Posterior vena cava (tissue), 2 donors: ENCODE results near the gene PTPRB. TPM values are rescaled to one million over a fixed set of nuclear protein-coding genes. Genes with fewer than 3 reads are reported as not detected.
"Not testable (repeated sequence)": the region's sequence is repeated elsewhere in the genome, so short reads cannot be mapped to it uniquely, and the experiment has no call there.

ENCODE experiments used
- DNase-seq: peaks from one replicate; pipeline ENCODE4 v3.0.0-alpha.2; 2020; ENCODE audit warnings: low spot score
- intact Hi-C, 2 donors: fragments of 100-400 bp; cut with DNase I; formaldehyde crosslinking; loops; one replicate each; pipeline versions ENCODE4 v1.14.1 to v1.14.2; 2022 to 2023
- total RNA-seq, 2 donors: library from RNA; stranded (reverse); fragmentation: NEBNext Ultra II Directional; extraction: Animal tissue kit (Norgen Biotek cat#: 25700); gene quantifications; one replicate each; pipeline ENCODE4 v1.2.1, GENCODE V29; 2021
- donor health status: DM: yes; HTN: yes; CAD: no.
- donor health status: DM: yes; HTN: yes; CAD: no.

Gene PTPRB
- total RNA-seq, 2 donors from 2014 or later, result 38.0 to 53.4 TPM

GRCh38 chr12:70557583-70558191 is 79.5 kb downstream of the PTPRB start:
- intact Hi-C loops, result no loop called here
- no peak for DNase-seq

- intact Hi-C loops, result no loop called here
- no peak for DNase-seq
Observed at GRCh38 chr12:70556179-70556869, 80.9 kb downstream of the PTPRB start.

- DNase-seq, result no peak
- intact Hi-C loops, result no loop called here
Observed at GRCh38 chr12:70555081-70555480, 82.1 kb downstream of the PTPRB start.

- DNase-seq, result no peak
- intact Hi-C loops, result no loop called here
Observed at GRCh38 chr12:70553391-70553859, 83.8 kb downstream of the PTPRB start.

- DNase-seq, result no peak
- intact Hi-C loops, result no loop called here
Observed at GRCh38 chr12:70551731-70552130, 85.5 kb downstream of the PTPRB start.

GRCh38 chr12:70550180-70550577 is 87.0 kb downstream of the PTPRB start:
- intact Hi-C loops, result no loop called here
- no peak for DNase-seq

- no peak for DNase-seq
- intact Hi-C loops, result no loop called here
Observed at GRCh38 chr12:70549340-70550179, 87.7 kb downstream of the PTPRB start.

- no peak for DNase-seq
- intact Hi-C loops, result no loop called here
Observed at GRCh38 chr12:70543444-70543843, 93.8 kb downstream of the PTPRB start.

GRCh38 chr12:70540996-70541395 is 96.2 kb downstream of the PTPRB start:
- no peak for DNase-seq
- intact Hi-C loops, result no loop called here

- no peak for DNase-seq
- intact Hi-C loops, result no loop called here
Observed at GRCh38 chr12:70536650-70537049, 100.6 kb downstream of the PTPRB start.

- DNase-seq, result no peak
- intact Hi-C loops, result no loop called here
Observed at GRCh38 chr12:70535896-70536374, 101.3 kb downstream of the PTPRB start.

GRCh38 chr12:70534466-70534865 is 102.8 kb downstream of the PTPRB start:
- DNase-seq, result no peak
- intact Hi-C loops, result no loop called here

GRCh38 chr12:70529647-70530046 is 107.6 kb downstream of the PTPRB start:
- DNase-seq, result no peak
- intact Hi-C loops, result no loop called here

GRCh38 chr12:70520847-70521246 is 116.4 kb downstream of the PTPRB start:
- DNase-seq, result no peak
- intact Hi-C loops, result no loop called here

- intact Hi-C loops, result no loop called here
Observed at GRCh38 chr12:70513426-70513825, 123.8 kb downstream of the PTPRB start.

GRCh38 chr12:70508178-70508577 is 129.1 kb downstream of the PTPRB start:
- intact Hi-C loops, result no loop called here
- DNase-seq, result no peak

More at GRCh38 chr12:70513426-70513825, 123.8 kb downstream of the PTPRB start:
- no peak for DNase-seq

- intact Hi-C loops, result no loop called here
Observed at GRCh38 chr12:70507442-70507841, 129.8 kb downstream of the PTPRB start.

GRCh38 chr12:70497508-70497907 is 139.7 kb downstream of the PTPRB start:
- intact Hi-C loops, result no loop called here
- no peak for DNase-seq

More at GRCh38 chr12:70507442-70507841, 129.8 kb downstream of the PTPRB start:
- no peak for DNase-seq

GRCh38 chr12:70492904-70493303 is 144.3 kb downstream of the PTPRB start:
- intact Hi-C loops, DNase-seq: not testable (repeated sequence)

- intact Hi-C loops, DNase-seq: not testable (repeated sequence)
Observed at GRCh38 chr12:70490928-70491327, 146.3 kb downstream of the PTPRB start.
